Daoy (cell line): ENCODE results near the gene NUDCD3. TPM values are rescaled to one million over a fixed set of nuclear protein-coding genes. Genes with fewer than 3 reads are reported as not detected.

ENCODE experiments used
- DNase-seq: peaks from one replicate; pipeline ENCODE4 v3.0.0-alpha.2; 2015; ENCODE audit warnings: low read depth
- total RNA-seq: library from RNA; depleted of rRNA; stranded (reverse); fragments of >200 nt; shearing (Covaris generic); gene quantifications from 2 replicates; pipeline ENCODE4 v1.2.3, GENCODE V29; 2014

NUDCD3 gene
- total RNA-seq, 1 experiment from 2014 or later = 95.7 TPM

- no peak for DNase-seq
Observed at GRCh38 chr7:44401692-44402091, 88.8 kb downstream of the NUDCD3 start.

- DNase-seq = no peak
Observed at GRCh38 chr7:44400033-44400511, 90.4 kb downstream of the NUDCD3 start.

GRCh38 chr7:44398953-44399574, 91.4 kb downstream of the NUDCD3 start:
- DNase-seq = no peak

DNA sequence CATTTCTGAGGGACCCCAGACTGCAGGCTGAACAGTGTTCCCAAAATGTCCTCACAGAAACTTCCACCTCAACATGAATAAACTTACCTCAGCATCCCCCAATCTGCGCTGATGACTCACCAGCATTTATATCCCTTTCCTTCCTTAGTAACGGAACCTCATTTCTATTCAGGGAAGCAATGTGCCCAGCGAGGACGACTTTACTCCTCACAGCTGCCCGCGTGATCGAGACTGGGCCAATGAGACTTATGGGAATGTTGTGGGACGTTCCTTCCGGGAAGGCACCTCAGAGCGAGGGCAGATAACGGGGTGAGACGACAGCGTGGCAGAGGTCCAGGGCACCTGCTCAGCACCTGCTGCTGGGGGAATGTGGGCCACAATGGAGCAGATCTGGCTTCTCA, 91.9 kb downstream of the NUDCD3 start:
- DNase-seq = no peak

DNA sequence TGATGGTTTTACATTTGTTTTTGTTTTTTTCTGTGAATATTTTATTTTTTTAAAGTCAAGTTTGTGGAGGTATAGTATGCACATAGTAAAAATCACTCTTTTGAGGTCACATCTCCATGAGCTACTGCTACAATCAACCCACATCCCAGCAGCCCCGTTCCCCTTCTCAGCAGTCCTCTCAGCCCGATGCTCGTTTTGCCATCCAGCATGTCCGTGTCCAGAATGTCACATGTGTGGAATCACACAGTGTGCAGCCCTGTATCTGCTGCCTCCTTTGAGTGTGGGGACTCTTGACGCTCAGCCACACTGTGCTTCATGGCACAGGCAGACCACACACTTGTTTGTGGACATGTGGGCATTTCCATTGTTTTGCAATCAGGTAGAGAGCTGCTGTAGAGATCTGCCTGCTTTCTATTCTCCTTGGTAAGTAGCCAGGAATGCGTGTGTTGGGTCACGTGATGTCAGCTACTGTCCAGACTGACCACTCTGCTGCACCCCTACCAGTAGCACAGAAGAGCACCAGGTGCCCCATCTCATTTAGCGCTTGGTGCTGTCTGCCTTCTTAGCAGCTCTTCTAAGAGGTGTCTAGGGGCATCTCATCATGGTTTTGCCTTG, 93.4 kb downstream of the NUDCD3 start:
- DNase-seq = no peak

DNA sequence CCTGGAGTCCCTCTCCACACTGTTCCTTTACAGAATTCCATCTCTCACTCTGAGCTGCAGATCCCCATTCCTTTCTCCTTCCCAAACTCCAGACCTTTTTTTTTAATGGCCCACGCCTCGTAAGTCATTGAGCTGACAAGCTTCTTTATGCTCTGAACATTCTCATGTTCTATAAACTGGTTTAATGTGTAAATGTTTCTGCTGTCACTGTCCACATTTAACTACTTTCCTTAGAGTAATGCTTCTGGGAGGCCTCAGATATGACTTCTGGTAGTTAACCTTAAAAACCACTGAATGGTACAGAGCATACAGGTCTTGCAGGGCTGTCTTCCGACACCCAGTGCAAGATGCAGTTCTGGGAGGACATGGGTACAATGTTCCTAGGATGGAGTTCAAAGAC, 94.0 kb downstream of the NUDCD3 start:
- DNase-seq = no peak

DNA sequence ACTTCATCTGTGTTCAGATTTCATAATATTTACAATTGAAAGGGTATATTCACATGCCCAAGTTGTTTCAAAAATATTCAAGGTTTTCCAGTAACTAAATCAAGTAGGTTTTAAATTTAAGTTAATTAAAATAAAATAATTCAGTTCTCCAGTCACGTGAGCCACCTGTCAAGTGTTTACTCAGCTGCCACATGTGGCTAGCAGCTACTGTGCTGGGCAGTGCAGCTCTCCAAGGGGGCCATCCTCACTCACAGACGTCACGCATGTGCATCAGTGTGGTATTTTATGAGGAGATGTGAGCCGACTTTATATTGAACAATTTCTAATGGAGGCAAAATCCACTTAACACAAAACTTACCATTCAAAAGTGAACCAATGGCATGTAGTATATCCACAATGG, 95.4 kb downstream of the NUDCD3 start:
- peak; percentile 40 for DNase-seq

GRCh38 chr7:44394636-44395035, 95.8 kb downstream of the NUDCD3 start:
- no peak for DNase-seq

GRCh38 chr7:44394112-44394447, 96.4 kb downstream of the NUDCD3 start:
- no peak for DNase-seq

DNA sequence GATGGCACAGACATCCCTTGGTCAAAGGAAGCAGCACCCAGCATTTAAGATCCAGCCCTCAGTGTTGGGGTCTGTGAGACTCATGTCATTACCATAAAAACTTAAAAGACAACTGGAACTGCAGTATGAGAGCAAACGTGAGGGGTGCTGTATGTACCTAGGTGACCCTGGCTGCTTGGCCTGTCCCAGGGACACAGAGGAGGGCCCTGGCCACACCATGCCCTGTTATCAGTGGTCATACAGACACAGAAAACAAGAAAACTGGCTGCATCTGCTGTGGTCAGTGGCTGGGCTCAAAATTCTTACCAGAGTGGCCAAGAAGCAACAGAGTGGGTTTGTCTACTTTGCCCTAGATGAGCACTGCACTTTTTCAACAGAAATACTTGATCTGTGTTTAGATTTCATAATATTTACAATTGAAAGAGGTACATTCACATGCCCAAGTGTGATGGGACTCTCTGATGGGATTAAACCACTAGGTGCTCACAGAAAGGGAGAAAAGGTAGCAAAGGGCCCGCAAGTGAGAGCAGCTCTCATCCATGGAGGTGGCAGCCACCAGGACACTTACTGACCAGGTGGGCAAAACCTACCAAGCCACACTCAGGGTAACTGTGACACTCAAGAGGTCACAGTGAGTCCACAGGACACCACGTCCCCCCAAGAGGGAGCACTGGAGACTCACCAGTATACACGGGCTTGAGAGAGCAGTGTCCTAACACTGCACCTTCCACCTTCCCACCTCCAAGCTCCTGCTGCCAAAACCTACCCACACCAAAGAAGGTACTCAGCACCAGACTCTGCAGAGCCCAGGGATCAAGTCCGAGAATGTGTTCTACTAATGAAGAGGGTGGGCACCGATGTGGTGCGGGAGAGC, 97.0 kb downstream of the NUDCD3 start:
- DNase-seq = no peak

- no peak for DNase-seq
Observed at GRCh38 chr7:44392618-44393010, 97.8 kb downstream of the NUDCD3 start.

DNA sequence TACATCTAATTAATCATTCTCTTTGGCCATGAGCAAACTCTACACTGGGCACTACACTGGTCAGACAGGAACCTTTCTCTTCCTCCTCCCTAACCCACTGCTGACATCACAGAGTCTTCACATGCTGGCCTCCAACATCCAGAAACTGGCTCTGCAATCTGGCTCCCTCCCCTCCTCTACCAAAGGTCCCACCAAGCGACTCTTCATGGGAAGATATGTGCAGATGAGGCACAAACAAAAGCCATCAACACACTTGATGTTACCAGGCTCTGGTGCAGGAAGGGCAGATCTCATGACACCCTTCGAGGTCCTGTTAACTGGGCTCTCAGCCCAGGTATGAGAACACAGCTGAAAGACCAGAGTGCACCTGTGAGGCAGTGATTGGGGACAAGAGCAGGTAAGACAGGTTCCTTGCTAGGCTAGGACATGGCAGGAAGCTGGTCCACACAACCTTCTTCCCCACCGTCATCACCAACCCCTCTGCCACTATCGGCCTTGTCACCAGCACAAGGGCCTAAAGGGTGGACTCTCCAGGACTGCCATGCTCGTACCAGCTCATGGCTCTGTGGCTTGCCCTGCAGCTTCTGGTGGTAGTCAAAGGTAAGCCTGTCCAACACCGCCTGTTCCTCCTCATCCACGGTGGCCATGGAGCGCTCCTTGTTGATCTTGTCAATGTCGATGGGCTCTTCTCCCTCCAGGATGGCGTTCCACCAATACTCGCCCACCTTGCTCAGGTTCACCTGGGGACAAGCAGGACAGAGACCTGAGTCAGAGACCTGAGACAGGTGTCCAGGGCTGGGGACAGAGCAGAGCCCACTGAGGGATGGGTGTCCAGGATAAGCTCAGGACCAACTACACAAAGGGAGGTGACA, 98.5 kb downstream of the NUDCD3 start:
- no peak for DNase-seq

DNA sequence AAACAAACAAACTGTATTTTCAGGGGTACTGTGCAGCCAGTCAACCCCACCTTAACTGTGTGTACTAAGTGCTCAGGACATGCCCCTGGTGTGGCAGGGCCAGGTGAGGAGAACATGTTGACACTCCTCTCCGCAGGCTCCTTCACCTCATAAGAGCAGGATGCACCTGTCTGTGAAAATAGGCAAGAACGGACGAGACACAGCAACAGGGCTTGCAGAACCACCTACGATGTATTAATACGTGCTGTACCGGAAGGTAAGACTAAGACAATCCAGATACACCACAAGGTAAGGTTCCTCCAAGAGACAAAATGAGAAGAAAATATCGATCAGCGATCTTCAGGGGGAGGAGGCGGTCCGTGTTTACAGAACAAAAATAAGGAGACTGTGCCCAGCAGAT, 99.3 kb downstream of the NUDCD3 start:
- no peak for DNase-seq

DNA sequence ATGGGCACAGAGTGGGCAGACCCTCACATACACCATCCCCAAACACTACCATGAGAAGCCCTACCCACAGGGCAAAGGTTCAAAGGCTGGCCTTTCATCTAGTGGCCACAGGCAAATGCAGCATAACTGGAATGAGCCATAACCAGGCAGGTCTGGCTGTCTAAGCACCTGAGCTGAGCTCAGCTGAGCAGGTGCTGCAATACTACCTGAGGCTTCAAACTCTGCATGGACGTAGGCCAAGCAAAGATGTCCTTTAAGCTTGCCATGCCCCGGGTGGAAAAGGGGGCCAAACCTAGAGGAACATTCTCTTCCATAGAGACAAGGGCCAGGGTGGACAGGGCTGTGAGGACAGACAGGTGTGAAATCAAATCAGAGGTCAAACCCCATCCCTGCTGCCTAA, 99.8 kb downstream of the NUDCD3 start:
- DNase-seq = no peak

DNA sequence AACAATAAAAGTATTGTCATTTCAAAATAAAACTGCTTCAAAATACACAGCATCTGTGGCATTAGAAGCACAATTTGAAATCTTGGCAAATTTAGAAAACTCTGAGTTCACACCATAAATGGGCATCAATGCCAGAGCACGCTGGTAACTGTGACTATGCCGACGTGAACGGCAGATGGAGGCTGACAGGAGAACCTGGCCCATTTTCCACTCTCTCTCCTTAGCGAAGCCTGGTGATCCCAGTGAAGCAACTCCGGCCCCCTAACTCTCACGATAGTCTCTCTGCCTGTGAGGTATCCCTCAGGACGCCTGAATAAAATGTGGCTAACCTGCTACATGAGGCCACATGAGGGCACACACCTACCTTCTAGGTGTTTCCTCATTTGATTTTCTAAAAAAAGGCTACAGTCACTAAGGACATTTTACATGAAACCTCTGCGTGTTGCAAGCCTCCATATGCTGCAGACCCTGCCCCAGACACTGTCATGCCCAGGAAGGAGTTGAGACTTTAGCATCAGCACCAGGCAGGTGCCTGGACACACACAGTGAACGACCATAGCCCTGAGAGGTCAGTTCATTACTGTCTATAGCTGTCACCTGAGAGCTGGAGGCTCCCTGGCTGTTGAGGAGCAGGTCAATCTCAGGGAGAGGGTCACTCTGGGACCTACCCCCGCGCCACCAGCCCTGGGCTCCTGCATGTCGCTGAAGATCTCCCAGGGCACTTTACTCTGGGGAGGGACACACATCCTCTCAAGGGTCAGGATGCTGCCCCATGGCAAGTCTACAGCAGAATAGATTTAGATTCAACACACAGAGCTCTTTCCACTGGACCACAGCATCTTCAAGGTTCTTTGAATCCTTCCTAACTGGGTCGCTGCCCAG, 102.1 kb downstream of the NUDCD3 start:
- no peak for DNase-seq

DNA sequence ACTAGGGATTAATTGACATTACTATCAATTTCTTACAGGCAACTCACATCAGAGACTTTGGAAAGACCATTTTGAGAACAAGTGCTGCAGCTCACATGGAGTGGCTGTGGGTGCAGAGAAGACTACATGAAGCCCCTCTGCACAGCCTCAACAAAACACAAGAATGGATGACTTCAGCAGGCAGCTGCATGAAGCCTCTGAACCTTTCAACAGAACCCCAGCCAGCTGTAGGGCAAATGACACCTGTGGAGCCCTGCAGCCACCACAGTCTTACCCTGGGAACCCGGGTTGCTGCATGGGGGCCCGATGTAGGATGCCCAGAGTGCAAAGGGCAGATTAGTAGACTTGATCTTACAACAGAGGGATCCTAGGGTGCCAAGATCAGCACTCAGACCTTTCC, 103.1 kb downstream of the NUDCD3 start:
- DNase-seq = no peak

- peak; percentile 58 for DNase-seq
Observed at GRCh38 chr7:44386139-44386913, 104.1 kb downstream of the NUDCD3 start.

DNA sequence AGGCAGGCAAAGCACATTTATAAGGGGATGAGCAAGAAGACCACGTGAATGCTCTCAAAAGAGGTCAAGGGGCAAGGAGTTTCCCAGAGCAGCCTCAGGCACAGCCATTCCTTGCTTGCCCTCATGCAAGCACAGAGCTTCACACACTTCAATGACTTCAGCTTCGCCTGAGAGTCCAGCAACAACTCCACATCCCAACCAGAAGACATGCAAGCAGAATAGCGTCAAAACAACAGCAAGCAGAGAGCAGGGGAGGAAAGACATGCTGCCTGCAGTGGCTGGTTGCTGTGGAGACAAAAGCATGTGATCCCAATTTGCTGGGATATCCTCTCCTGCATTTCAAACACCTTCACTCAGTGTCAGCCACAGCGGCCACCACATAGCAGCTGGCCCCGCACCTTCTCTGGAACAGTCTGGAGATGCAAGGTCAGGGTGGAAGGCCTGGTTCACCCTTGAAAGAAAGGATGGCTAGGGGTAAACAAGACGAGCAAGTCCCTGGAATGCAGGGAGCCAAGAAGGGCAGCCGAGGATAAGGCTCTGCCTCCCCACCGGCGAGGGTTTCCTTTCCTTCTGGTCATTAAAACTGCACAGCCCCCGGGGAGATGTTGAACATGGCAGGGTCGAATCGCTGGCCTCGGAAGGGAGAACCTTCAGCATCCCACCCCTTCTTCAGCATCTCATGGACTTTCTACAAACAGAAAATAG, 104.9 kb downstream of the NUDCD3 start:
- DNase-seq = no peak
